ENCODE measurements around the gene S100A16.
"Not testable (repeated sequence)": the region's sequence is repeated elsewhere in the genome, so short reads cannot be mapped to it uniquely, and the experiment has no call there.

S100A16 gene

GRCh38 chr1:153563483-153563901 is 49.4 kb downstream of the S100A16 start:
- DNase-seq (ENCODE audit: low read depth, low spot score): no peak

GRCh38 chr1:153562021-153562420 is 50.9 kb downstream of the S100A16 start:
- not testable (repeated sequence) for DNase-seq (ENCODE audit: low read depth, low spot score)

GRCh38 chr1:153561466-153561985 is 51.4 kb downstream of the S100A16 start:
- DNase-seq (ENCODE audit: low read depth, low spot score): no peak

GRCh38 chr1:153560771-153561465 is 52.0 kb downstream of the S100A16 start:
- no peak for DNase-seq (ENCODE audit: low read depth, low spot score)

GRCh38 chr1:153560241-153560640 is 52.7 kb downstream of the S100A16 start:
- DNase-seq (ENCODE audit: low read depth, low spot score): no peak

GRCh38 chr1:153557877-153558276 is 55.1 kb downstream of the S100A16 start:
- no peak for DNase-seq (ENCODE audit: low read depth, low spot score)

Measured in ELF-1 (cell line).